ENCODE data around the gene DHRS1.

- TF ChIP-seq KDM5A (IDR thresholded peaks at IDR 0.05) (no peak), ESRRA (IDR thresholded peaks at IDR 0.05; ENCODE audit: borderline replicate concordance, low read length) (no peak), POLR2A (IDR thresholded peaks at IDR 0.05; ENCODE audit: low read length) (no peak), CTCF (IDR thresholded peaks at IDR 0.05) (no peak), RAD21 (conservative IDR thresholded peaks at IDR 0.05 in 1 of 2, IDR thresholded peaks at IDR 0.05 in 1 of 2) (no peak)
- TF ChIP-seq, protein P1, sequence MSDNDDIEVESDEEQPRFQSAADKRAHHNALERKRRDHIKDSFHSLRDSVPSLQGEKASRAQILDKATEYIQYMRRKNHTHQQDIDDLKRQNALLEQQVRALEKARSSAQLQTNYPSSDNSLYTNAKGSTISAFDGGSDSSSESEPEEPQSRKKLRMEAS (IDR thresholded peaks at IDR 0.05): no peak
Observed at GRCh38 chr14:24285351-24285750, 14.2 kb downstream of the DHRS1 start.

All from A549 (cell line).